ENCODE measurements around the gene CD99. TPM values are rescaled to one million over a fixed set of nuclear protein-coding genes. Genes with fewer than 3 reads are reported as not detected.
"Not testable (repeated sequence)": the region's sequence is repeated elsewhere in the genome, so short reads cannot be mapped to it uniquely, and the experiment has no call there.

Gene CD99
- total and polyA plus RNA-seq, 9 donors: 158 to 382 (median 326) TPM

DNA sequence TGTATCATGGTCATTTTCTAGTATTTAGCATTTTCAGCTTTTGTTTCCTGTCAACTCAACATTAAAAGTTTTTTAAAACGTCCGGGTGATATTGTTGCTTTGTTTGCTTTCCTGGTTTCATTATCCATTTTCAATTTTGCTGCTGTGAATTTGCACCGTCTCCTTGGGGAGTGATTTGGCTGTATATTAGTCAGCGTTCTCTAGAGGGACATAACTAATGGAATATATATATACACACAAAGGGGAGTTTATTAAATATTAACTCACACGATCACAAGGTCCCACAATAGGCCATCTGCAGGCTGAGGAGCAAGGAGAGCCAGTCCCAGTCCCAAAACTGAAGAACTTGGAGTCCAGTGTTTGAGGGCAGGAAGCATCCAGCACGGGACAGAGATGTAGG is 55.2 kb downstream of the CD99 start:
- H3K9me3 ChIP-seq (replicated peaks; ENCODE audit: control insufficient read depth, low read depth, low read length); H3K27ac ChIP-seq (ENCODE audit: low read length); H3K4me1 ChIP-seq (ENCODE audit: control insufficient read depth, insufficient read depth, low read length); DNase-seq; H3K27me3 ChIP-seq (ENCODE audit: control insufficient read depth, insufficient read depth, low read length); H3K4me3 ChIP-seq (ENCODE audit: low read length); H3K36me3 ChIP-seq (ENCODE audit: control insufficient read depth, insufficient read depth, low read length): not testable (repeated sequence)
- WGBS (ENCODE audit: insufficient coverage): no CpG with 5 or more reads among the region's 6 CpGs

- Histone ChIP-seq H3K4me3 (ENCODE audit: low read length) (no peak overlapping the region), H3K9me3 (replicated peaks; ENCODE audit: control insufficient read depth, low read depth, low read length) (peaks cover 2% of the 10 kb centered on the region), H3K27ac (ENCODE audit: low read length) (no peak overlapping the region), H3K36me3 (ENCODE audit: control insufficient read depth, insufficient read depth, low read length) (peaks cover 3% of the 10 kb centered on the region), H3K4me1 (ENCODE audit: control insufficient read depth, insufficient read depth, low read length) (no peaks in the 10 kb centered on the region), H3K27me3 (ENCODE audit: control insufficient read depth, insufficient read depth, low read length) (peaks cover 2% of the 10 kb centered on the region)
- 71% methylated on average over 2 of the region's 8 CpGs for WGBS (ENCODE audit: insufficient coverage)
- no peak for DNase-seq
These were observed 57.2 kb downstream of the CD99 start for GRCh38 chrX:2748171-2748814.

DNA sequence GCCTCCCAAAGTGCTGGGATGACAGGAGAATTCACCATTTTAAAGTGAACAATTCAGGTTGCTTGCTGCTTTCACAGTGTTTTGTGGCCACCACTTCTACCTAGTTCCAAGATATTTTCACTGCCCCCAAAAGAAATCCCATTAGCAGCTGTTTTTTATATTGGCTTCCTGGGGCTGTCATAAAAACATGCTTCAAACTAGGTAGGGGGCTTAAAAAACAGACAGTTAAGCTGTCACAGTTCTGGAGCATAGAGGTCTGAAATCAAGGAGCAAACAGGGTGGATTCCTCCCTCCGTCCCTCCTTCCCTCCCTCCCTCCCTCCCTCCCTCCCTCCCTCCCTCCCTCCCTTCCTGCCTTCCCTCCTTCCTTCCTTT is 57.7 kb downstream of the CD99 start:
- no peak for DNase-seq
- H3K4me3 ChIP-seq (ENCODE audit: low read length): no peak overlapping the region

GRCh38 chrX:2751291-2751690 is 60.2 kb downstream of the CD99 start:
- Histone ChIP-seq H3K36me3 (ENCODE audit: control insufficient read depth, insufficient read depth, low read length) (no peaks in the 10 kb centered on the region), H3K4me1 (ENCODE audit: control insufficient read depth, insufficient read depth, low read length) (no peaks in the 10 kb centered on the region), H3K27me3 (ENCODE audit: control insufficient read depth, insufficient read depth, low read length) (peaks cover 2% of the 10 kb centered on the region), H3K9me3 (replicated peaks; ENCODE audit: control insufficient read depth, low read depth, low read length) (peaks cover 2% of the 10 kb centered on the region), H3K27ac (ENCODE audit: low read length) (no peak overlapping the region), H3K4me3 (ENCODE audit: low read length) (no peak overlapping the region)
- no CpG with 5 or more reads among the region's 3 CpGs for WGBS (ENCODE audit: insufficient coverage)
- no peak for DNase-seq

More for the DNA sequence above, 57.7 kb downstream of the CD99 start:
- H3K27ac ChIP-seq (ENCODE audit: low read length): no peak overlapping the region
- H3K4me1 ChIP-seq (ENCODE audit: control insufficient read depth, insufficient read depth, low read length): no peaks in the 10 kb centered on the region
- WGBS (ENCODE audit: insufficient coverage): no CpG with 5 or more reads among the region's 1 CpG
- peaks cover 2% of the 10 kb centered on the region for H3K9me3 ChIP-seq (replicated peaks; ENCODE audit: control insufficient read depth, low read depth, low read length)
- peaks cover 2% of the 10 kb centered on the region for H3K27me3 ChIP-seq (ENCODE audit: control insufficient read depth, insufficient read depth, low read length)
- no peaks in the 10 kb centered on the region for H3K36me3 ChIP-seq (ENCODE audit: control insufficient read depth, insufficient read depth, low read length)

DNA sequence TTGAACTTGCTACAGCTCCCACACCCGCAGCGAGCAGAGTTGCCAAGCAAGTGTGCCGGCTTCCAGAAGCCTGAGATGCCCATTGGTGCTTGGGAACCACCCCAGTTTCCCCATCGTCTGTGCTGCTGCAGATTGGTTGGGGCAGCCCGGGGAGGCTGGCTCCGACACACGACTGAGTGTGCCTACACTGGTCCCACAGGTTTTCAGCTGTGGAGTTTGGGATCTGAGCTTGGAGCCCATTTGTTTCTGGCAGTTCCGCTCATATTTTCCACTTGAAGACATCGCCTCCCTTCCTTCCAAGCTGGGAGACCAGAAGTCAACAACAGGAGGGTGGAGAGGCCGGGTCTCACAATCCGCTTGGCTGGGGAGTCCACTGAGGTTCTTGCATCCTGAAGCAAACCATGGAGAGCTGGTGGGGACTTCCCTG is 60.8 kb downstream of the CD99 start, which contains the start of gene XG:
Gene XG, plus strand, starts transcription at position 167 of the 427 bp plus-strand sequence. Its CDS starts 235 bp downstream, at position 402.
- not testable (repeated sequence) for H3K4me3 ChIP-seq (ENCODE audit: low read length); H3K9me3 ChIP-seq (replicated peaks; ENCODE audit: control insufficient read depth, low read depth, low read length); H3K4me1 ChIP-seq (ENCODE audit: control insufficient read depth, insufficient read depth, low read length); H3K36me3 ChIP-seq (ENCODE audit: control insufficient read depth, insufficient read depth, low read length); H3K27ac ChIP-seq (ENCODE audit: low read length); H3K27me3 ChIP-seq (ENCODE audit: control insufficient read depth, insufficient read depth, low read length)
- WGBS (ENCODE audit: insufficient coverage): 64% methylated on average over 7 of the region's 11 CpGs
- peak; percentile 60 for DNase-seq

- not testable (repeated sequence) for H3K36me3 ChIP-seq (ENCODE audit: control insufficient read depth, insufficient read depth, low read length); H3K27ac ChIP-seq (ENCODE audit: low read length); DNase-seq; H3K4me1 ChIP-seq (ENCODE audit: control insufficient read depth, insufficient read depth, low read length); H3K4me3 ChIP-seq (ENCODE audit: low read length); H3K27me3 ChIP-seq (ENCODE audit: control insufficient read depth, insufficient read depth, low read length); H3K9me3 ChIP-seq (replicated peaks; ENCODE audit: control insufficient read depth, low read depth, low read length)
- 40% methylated on average over 1 of the region's 7 CpGs for WGBS (ENCODE audit: insufficient coverage)
These were observed 61.3 kb downstream of the CD99 start for GRCh38 chrX:2752441-2752840.

DNA sequence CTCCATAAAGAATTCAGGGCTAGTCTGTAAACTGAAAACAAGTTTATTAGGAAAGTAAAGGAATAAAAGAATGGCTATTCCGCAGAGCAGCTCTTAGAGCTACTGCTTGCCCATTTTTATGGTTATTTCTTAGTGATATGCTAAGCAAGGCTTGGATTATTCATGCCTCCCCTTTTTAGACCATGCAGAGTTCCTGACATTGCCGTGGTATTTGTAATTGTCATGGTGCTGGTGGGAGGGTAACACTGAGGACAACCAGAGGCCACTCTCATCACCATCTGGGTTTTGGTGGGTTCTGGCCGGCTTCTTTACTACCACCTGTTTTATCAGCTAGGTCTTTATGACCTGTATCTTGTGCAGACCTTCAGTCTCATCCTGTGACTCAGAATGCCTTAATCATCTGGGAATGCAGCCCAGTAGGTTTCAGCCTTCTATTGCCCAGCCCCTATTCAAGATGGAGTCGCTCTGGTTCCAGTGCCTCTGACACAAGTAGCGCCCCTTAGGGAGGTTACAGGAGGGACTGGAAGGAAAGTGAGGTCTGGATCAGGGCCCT is 64.1 kb downstream of the CD99 start:
- not testable (repeated sequence) for H3K27me3 ChIP-seq (ENCODE audit: control insufficient read depth, insufficient read depth, low read length); H3K4me1 ChIP-seq (ENCODE audit: control insufficient read depth, insufficient read depth, low read length); DNase-seq; H3K36me3 ChIP-seq (ENCODE audit: control insufficient read depth, insufficient read depth, low read length); H3K9me3 ChIP-seq (replicated peaks; ENCODE audit: control insufficient read depth, low read depth, low read length); H3K27ac ChIP-seq (ENCODE audit: low read length); H3K4me3 ChIP-seq (ENCODE audit: low read length)
- 50% methylated on average over 1 of the region's 5 CpGs for WGBS (ENCODE audit: insufficient coverage)

- H3K9me3 ChIP-seq (replicated peaks; ENCODE audit: control insufficient read depth, low read depth, low read length): no peaks in the 10 kb centered on the region
- peaks cover 4% of the 10 kb centered on the region for H3K27me3 ChIP-seq (ENCODE audit: control insufficient read depth, insufficient read depth, low read length)
- H3K36me3 ChIP-seq (ENCODE audit: control insufficient read depth, insufficient read depth, low read length): no peaks in the 10 kb centered on the region
- no peaks in the 10 kb centered on the region for H3K4me1 ChIP-seq (ENCODE audit: control insufficient read depth, insufficient read depth, low read length)
- 79% methylated on average over 10 of the region's 10 CpGs for WGBS (ENCODE audit: insufficient coverage)
- no peak overlapping the region for H3K4me3 ChIP-seq (ENCODE audit: low read length)
- no peak overlapping the region for H3K27ac ChIP-seq (ENCODE audit: low read length)
- no peak for DNase-seq
These were observed 65.5 kb downstream of the CD99 start for GRCh38 chrX:2756548-2756947.

DNA sequence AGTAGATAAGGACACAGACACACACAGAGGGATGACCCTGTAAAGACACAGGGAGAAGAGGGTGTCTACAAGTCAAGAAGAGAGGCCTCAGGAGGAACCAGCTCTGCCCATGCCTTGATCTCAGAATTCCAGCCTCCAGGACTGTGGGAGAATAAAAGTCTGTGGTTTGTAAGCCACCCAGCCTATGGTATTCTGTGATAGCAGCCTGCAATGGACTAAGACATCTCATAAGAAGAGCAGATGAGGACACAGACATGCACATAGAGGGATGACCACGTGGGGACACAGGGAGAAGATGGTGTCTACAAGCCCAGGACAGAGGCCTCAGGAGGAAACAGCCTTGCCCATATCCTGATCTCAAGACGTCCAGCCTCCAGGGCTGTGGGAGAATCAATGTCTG is 70.2 kb downstream of the CD99 start:
- Histone ChIP-seq H3K9me3 (replicated peaks; ENCODE audit: control insufficient read depth, low read depth, low read length) (no peaks in the 10 kb centered on the region), H3K4me1 (ENCODE audit: control insufficient read depth, insufficient read depth, low read length) (no peaks in the 10 kb centered on the region), H3K36me3 (ENCODE audit: control insufficient read depth, insufficient read depth, low read length) (no peaks in the 10 kb centered on the region), H3K27ac (ENCODE audit: low read length) (no peak overlapping the region), H3K27me3 (ENCODE audit: control insufficient read depth, insufficient read depth, low read length) (peaks cover 4% of the 10 kb centered on the region), H3K4me3 (ENCODE audit: low read length) (no peak overlapping the region)
- 74% methylated on average over 2 of the region's 2 CpGs for WGBS (ENCODE audit: insufficient coverage)
- DNase-seq: no peak

- not testable (repeated sequence) for H3K36me3 ChIP-seq (ENCODE audit: control insufficient read depth, insufficient read depth, low read length); H3K4me3 ChIP-seq (ENCODE audit: low read length); DNase-seq; H3K27ac ChIP-seq (ENCODE audit: low read length); H3K27me3 ChIP-seq (ENCODE audit: control insufficient read depth, insufficient read depth, low read length); H3K9me3 ChIP-seq (replicated peaks; ENCODE audit: control insufficient read depth, low read depth, low read length); H3K4me1 ChIP-seq (ENCODE audit: control insufficient read depth, insufficient read depth, low read length)
- WGBS (ENCODE audit: insufficient coverage): no CpG with 5 or more reads among the region's 4 CpGs
These were observed 71.6 kb downstream of the CD99 start for GRCh38 chrX:2762671-2763070.
